Measurements from ENCODE around the gene CHIC2. TPM values are rescaled to one million over a fixed set of nuclear protein-coding genes. Genes with fewer than 3 reads are reported as not detected.
A peak's percentile ranks its signal among the peaks of the same experiment; 100 is the strongest.

The CHIC2 gene
- total RNA-seq, 3 donors from 2014 or later, result 33.9 to 71.4 (median 47.5) TPM

- no peak for DNase-seq (ENCODE audit: low spot score in 2 of 2)
- TF ChIP-seq CTCF (IDR thresholded peaks at IDR 0.05) (no peak), POLR2A (IDR thresholded peaks at IDR 0.05) (no peak), POLR2AphosphoS5 (IDR thresholded peaks at IDR 0.05) (no peak)
- Histone ChIP-seq H3K27me3 (no peaks in the 10 kb centered on the region), H3K4me3 (no peak overlapping the region), H3K27ac (peak overlapping the region in 1 of 2 donors; percentile 50), H3K36me3 (no peaks in the 10 kb centered on the region), H3K9me3 (no peaks in the 10 kb centered on the region), H3K4me1 (peaks cover 0 to 8% of the 10 kb centered on the region in 2 donors)
- intact Hi-C loops (cut with DNase I; ENCODE audit: low total_unique reads), result no loop called here
Observed at GRCh38 chr4:53963781-53964180, 100.6 kb downstream of the CHIC2 start.

DNA sequence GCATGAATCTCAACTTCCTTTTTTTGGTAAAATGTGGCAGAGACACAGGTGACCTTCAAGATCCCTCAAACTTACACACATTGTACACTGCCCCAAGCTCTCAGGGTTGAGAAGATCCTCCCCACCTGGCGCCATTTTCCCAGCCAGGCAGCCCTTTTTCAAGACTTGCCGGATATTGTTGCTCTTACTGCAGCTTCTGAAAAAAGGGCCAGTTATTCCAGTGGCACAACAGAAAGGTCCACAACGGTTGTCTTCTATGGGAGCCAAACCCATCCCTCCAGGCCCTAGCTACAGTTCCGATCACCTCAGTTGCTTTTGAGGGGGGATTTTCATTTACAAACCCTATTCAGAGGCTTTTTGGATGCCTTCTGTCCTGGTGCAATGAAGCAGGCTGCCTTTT, 101.1 kb downstream of the CHIC2 start:
- peaks cover 0 to 8% of the 10 kb centered on the region in 2 donors for H3K4me1 ChIP-seq
- no peaks in the 10 kb centered on the region for H3K36me3 ChIP-seq
- intact Hi-C loops (cut with DNase I; ENCODE audit: low total_unique reads), result no loop called here
- H3K27ac ChIP-seq, result peak overlapping the region; percentile 50 to 58
- H3K27me3 ChIP-seq, result no peaks in the 10 kb centered on the region
- no peak for DNase-seq (ENCODE audit: low spot score in 2 of 2)
- H3K9me3 ChIP-seq, result no peaks in the 10 kb centered on the region
- no peak overlapping the region for H3K4me3 ChIP-seq
- TF ChIP-seq POLR2AphosphoS5 (IDR thresholded peaks at IDR 0.05) (no peak), CTCF (IDR thresholded peaks at IDR 0.05) (no peak), POLR2A (IDR thresholded peaks at IDR 0.05) (no peak)

DNA sequence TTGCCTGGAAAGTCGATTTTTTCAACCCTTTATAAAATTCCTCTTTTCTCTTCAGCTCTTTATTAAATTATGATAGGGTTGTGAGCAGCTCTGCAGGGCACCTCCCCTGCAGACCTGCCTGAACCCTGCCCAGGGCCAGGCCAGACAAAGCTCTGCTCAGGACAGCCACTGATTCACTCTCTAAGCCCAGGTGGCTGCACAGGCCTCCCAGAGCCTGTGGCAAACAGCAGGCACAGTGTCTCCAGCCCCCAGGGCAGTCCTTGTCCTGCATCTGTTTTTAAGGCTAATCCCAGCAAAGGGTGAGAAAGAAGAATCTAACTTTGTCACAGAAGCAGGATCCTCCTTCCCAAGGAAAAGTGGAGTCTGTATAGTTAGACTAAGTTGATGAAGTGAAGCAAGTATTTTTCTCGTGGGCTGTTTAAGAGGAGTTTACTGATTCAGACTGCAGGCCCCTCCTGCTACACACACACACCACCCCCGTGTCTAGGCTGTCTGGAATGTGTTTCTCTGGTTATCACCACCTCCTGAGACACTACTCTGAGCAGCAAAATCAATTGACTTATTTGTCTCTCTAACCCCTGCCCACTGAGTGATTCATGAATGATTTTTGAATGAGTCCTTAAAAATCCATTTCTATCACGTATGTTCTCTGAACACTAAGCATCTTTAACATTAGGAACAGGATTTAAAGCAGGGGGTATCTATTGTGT, 101.7 kb downstream of the CHIC2 start:
- no peak overlapping the region for H3K4me3 ChIP-seq
- peak overlapping the region; percentile 50 to 58 for H3K27ac ChIP-seq
- peaks cover 0 to 8% of the 10 kb centered on the region in 2 donors for H3K4me1 ChIP-seq
- no peak for DNase-seq (ENCODE audit: low spot score in 2 of 2)
- H3K36me3 ChIP-seq, result no peaks in the 10 kb centered on the region
- TF ChIP-seq POLR2A (IDR thresholded peaks at IDR 0.05) (no peak), CTCF (IDR thresholded peaks at IDR 0.05) (no peak), POLR2AphosphoS5 (IDR thresholded peaks at IDR 0.05) (no peak)
- intact Hi-C loops (cut with DNase I; ENCODE audit: low total_unique reads), result no loop called here
- H3K27me3 ChIP-seq, result no peaks in the 10 kb centered on the region
- no peaks in the 10 kb centered on the region for H3K9me3 ChIP-seq

DNA sequence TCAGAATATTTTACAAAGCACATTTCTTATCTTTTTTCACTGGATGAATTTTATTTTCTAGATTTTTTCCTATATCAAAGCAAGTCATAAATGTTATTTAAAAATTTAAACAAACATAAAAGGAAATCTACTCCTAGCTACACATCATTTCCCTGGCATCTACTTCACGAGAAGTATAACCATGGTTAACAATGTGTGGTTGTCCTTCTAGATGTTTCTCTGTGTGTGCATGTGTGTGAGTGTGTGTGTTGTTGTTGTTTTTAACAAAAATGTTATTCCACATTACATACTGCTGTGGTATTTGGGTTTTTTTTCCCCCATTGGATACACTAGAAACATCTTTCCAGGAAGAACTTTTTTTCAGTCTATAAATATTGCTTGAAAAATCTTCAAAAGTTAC, 103.1 kb downstream of the CHIC2 start:
- no peak for TF ChIP-seq POLR2AphosphoS5 (IDR thresholded peaks at IDR 0.05)
- no peak for TF ChIP-seq POLR2A (IDR thresholded peaks at IDR 0.05)
- no peak for TF ChIP-seq CTCF (IDR thresholded peaks at IDR 0.05)
- Histone ChIP-seq H3K36me3 (no peaks in the 10 kb centered on the region), H3K4me1 (peaks cover 0 to 8% of the 10 kb centered on the region in 2 donors), H3K4me3 (no peak overlapping the region), H3K27me3 (no peaks in the 10 kb centered on the region), H3K9me3 (no peaks in the 10 kb centered on the region), H3K27ac (no peak overlapping the region)
- intact Hi-C loops (cut with DNase I; ENCODE audit: low total_unique reads), result no loop called here
- DNase-seq (ENCODE audit: low spot score in 2 of 2), result no peak

- no peaks in the 10 kb centered on the region for H3K9me3 ChIP-seq
- H3K27me3 ChIP-seq, result no peaks in the 10 kb centered on the region
- DNase-seq (ENCODE audit: low spot score in 2 of 2), result no peak
- H3K36me3 ChIP-seq, result no peaks in the 10 kb centered on the region
- intact Hi-C loops (cut with DNase I; ENCODE audit: low total_unique reads), result no loop called here
- H3K4me3 ChIP-seq, result no peak overlapping the region
- TF ChIP-seq CTCF (IDR thresholded peaks at IDR 0.05) (no peak), POLR2AphosphoS5 (IDR thresholded peaks at IDR 0.05) (no peak), POLR2A (IDR thresholded peaks at IDR 0.05) (no peak)
- peaks cover 0 to 8% of the 10 kb centered on the region in 2 donors for H3K4me1 ChIP-seq
- no peak overlapping the region for H3K27ac ChIP-seq
Observed at GRCh38 chr4:53960843-53961242, 103.6 kb downstream of the CHIC2 start.

Other genes with a start within 250 kb of the CHIC2 start
- gene GSX2, start 35.6 kb upstream of the CHIC2 start, total RNA-seq, result not detected
- 100 to 1,000 TPM; 125 to 154 (median 130) TPM for gene PDGFRA, start 164.7 kb upstream of the CHIC2 start, total RNA-seq